MM.1S (cell line): ENCODE data around the gene CDH4.

Experiments used
- DNase-seq: peaks from one replicate; pipeline ENCODE4 v3.0.0-alpha.2; 2015
- H2AFZ ChIP-seq: fragments of 300-600 bp; sonication (generic); 2 replicates; pipeline ENCODE4 v1.6.0; 2016; ENCODE audit warnings: antibody characterized with exemption, low read length
- H3F3A ChIP-seq: fragments of 300-600 bp; sonication (generic); 2 replicates; pipeline ENCODE4 v1.6.1; 2016; ENCODE audit warnings: mild to moderate bottlenecking, antibody characterized with exemption, low read length, moderate library complexity, mixed read lengths; ENCODE audit not compliant: insufficient read depth
- H3K27ac ChIP-seq: fragments of 300-600 bp; sonication (generic); 2 replicates; pipeline ENCODE4 v1.5.1; 2016; ENCODE audit warnings: mild to moderate bottlenecking, low read length
- H3K27me3 ChIP-seq: fragments of 300-600 bp; sonication (generic); replicated peaks from 2 replicates; pipeline ENCODE4 v1.6.0; 2016; ENCODE audit warnings: low read length; ENCODE audit not compliant: insufficient read depth
- H3K36me3 ChIP-seq: fragments of 300-600 bp; sonication (generic); replicated peaks from 2 replicates; pipeline ENCODE4 v1.6.1; 2016; ENCODE audit warnings: mild to moderate bottlenecking, low read length, mixed read lengths; ENCODE audit not compliant: insufficient read depth
- H3K4me1 ChIP-seq: fragments of 300-600 bp; sonication (generic); 2 replicates; pipeline ENCODE4 v1.6.1; 2016; ENCODE audit warnings: low read length, mixed read lengths
- H3K4me2 ChIP-seq: fragments of 300-600 bp; sonication (generic); 2 replicates; pipeline ENCODE4 v1.6.0; 2016; ENCODE audit warnings: low read depth, low read length
- H3K4me3 ChIP-seq: fragments of 300-600 bp; sonication (generic); 2 replicates; pipeline ENCODE4 v1.5.1; 2016; ENCODE audit warnings: low read length, mixed read lengths
- H3K79me2 ChIP-seq: fragments of 300-600 bp; sonication (generic); 2 replicates; pipeline ENCODE4 v1.6.1; 2016; ENCODE audit warnings: mixed run types, low read length, mixed read lengths
- H3K9ac ChIP-seq: fragments of 300-600 bp; sonication (generic); 2 replicates; pipeline ENCODE4 v1.6.1; 2016; ENCODE audit warnings: low read length, mixed read lengths
- H3K9me2 ChIP-seq: fragments of 300-600 bp; sonication (generic); replicated peaks from 2 replicates; pipeline ENCODE4 v1.6.1; 2016; ENCODE audit warnings: mild to moderate bottlenecking, low read length, mixed read lengths; ENCODE audit not compliant: insufficient read depth
- H3K9me3 ChIP-seq: fragments of 300-600 bp; sonication (generic); replicated peaks from 2 replicates; pipeline ENCODE4 v1.6.1; 2016; ENCODE audit warnings: mild to moderate bottlenecking, low read length, mixed read lengths; ENCODE audit not compliant: insufficient read depth
- H4K20me1 ChIP-seq: fragments of 300-600 bp; sonication (generic); 2 replicates; pipeline ENCODE4 v1.6.1; 2016; ENCODE audit warnings: mild to moderate bottlenecking, low read length, moderate library complexity, mixed read lengths; ENCODE audit not compliant: insufficient read depth
- CTCF ChIP-seq: fragments of 300-600 bp; sonication (generic); IDR thresholded peaks from 2 replicates; pipeline ENCODE4 v1.5.1; 2016; ENCODE audit warnings: antibody characterized with exemption, low read length, mixed read lengths
- EZH2 ChIP-seq: fragments of 300-600 bp; sonication (generic); optimal IDR thresholded peaks from 2 replicates; pipeline ENCODE3; 2017; ENCODE audit warnings: low read depth, mild to moderate bottlenecking, antibody characterized with exemption, low read length, mixed read lengths
- EZH2phosphoT487 ChIP-seq: fragments of 300-600 bp; sonication (generic); IDR thresholded peaks from 2 replicates; pipeline ENCODE4 v1.6.1; 2018; ENCODE audit warnings: antibody characterized with exemption, low read length

CDH4 gene

DNA sequence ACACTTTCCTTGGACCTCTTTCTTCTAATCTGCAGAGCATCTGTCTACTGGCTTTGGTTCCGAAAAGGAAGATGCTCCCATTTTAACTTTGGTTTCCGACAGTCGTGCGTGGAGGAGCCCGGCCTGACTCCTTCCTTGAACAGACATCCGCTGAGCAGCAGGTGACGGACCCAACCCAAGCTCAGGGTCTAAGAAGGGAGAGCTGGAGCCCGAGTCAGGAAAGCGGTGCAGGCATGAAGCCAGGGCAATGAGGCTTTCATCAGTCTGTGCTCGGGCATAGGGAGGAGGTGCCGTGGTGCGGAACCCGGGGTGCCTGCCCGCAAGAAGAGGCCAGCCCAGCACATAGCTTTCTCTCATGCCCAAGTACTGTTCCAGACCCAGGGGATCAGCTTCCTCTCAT is 109.4 kb downstream of the CDH4 start:
- Histone ChIP-seq H3K27ac (no peak overlapping the region), H4K20me1 (no peaks in the 10 kb centered on the region), H3K4me3 (no peak overlapping the region), H2AFZ (no peak overlapping the region), H3F3A (no peaks in the 10 kb centered on the region), H3K9ac (no peak overlapping the region), H3K9me2 (no peaks in the 10 kb centered on the region), H3K27me3 (peaks cover 66% of the 10 kb centered on the region), H3K4me1 (no peaks in the 10 kb centered on the region), H3K4me2 (no peak overlapping the region), H3K36me3 (no peaks in the 10 kb centered on the region), H3K79me2 (no peaks in the 10 kb centered on the region), H3K9me3 (no peaks in the 10 kb centered on the region)
- TF ChIP-seq EZH2phosphoT487, result no peak
- no peak for TF ChIP-seq EZH2
- no peak for TF ChIP-seq CTCF
- DNase-seq, result no peak

- Histone ChIP-seq H3K9me3 (no peaks in the 10 kb centered on the region), H3K4me1 (no peaks in the 10 kb centered on the region), H3K9me2 (no peaks in the 10 kb centered on the region), H3K4me3 (no peak overlapping the region), H3K27me3 (peaks cover 56% of the 10 kb centered on the region), H4K20me1 (no peaks in the 10 kb centered on the region), H3K27ac (no peak overlapping the region), H3K36me3 (no peaks in the 10 kb centered on the region), H2AFZ (no peak overlapping the region), H3F3A (no peaks in the 10 kb centered on the region), H3K4me2 (no peak overlapping the region), H3K79me2 (no peaks in the 10 kb centered on the region), H3K9ac (no peak overlapping the region)
- TF ChIP-seq CTCF (no peak), EZH2 (no peak), EZH2phosphoT487 (no peak)
- no peak for DNase-seq
These were observed 112.1 kb downstream of the CDH4 start for GRCh38 chr20:61364147-61364546.

GRCh38 chr20:61366914-61367313 is 114.9 kb downstream of the CDH4 start:
- no peaks in the 10 kb centered on the region for H4K20me1 ChIP-seq
- H2AFZ ChIP-seq, result no peak overlapping the region
- H3K4me2 ChIP-seq, result no peak overlapping the region
- H3K9me3 ChIP-seq, result no peaks in the 10 kb centered on the region
- no peak overlapping the region for H3K27ac ChIP-seq
- H3F3A ChIP-seq, result no peaks in the 10 kb centered on the region
- H3K79me2 ChIP-seq, result no peaks in the 10 kb centered on the region
- H3K4me3 ChIP-seq, result no peak overlapping the region
- peaks cover 62% of the 10 kb centered on the region for H3K27me3 ChIP-seq
- no peaks in the 10 kb centered on the region for H3K36me3 ChIP-seq
- no peak for DNase-seq
- no peaks in the 10 kb centered on the region for H3K4me1 ChIP-seq
- H3K9me2 ChIP-seq, result no peaks in the 10 kb centered on the region
- no peak overlapping the region for H3K9ac ChIP-seq
- no peak for TF ChIP-seq CTCF
- no peak for TF ChIP-seq EZH2
- TF ChIP-seq EZH2phosphoT487, result no peak
